CD4-positive, CD25-positive, alpha-beta regulatory T cell (primary cell): ENCODE measurements around the gene PEX26. TPM values are rescaled to one million over a fixed set of nuclear protein-coding genes. Genes with fewer than 3 reads are reported as not detected.
"Not testable (repeated sequence)": the region's sequence is repeated elsewhere in the genome, so short reads cannot be mapped to it uniquely, and the experiment has no call there.

ENCODE experiments used
- ATAC-seq, 2 donors: fragments of 150-1000 bp; cut with Tn5 transposase; one replicate each; pipeline ENCODE4 v1.10.0; 2021; ENCODE audit warnings: low read depth in 2 of 2, moderate number of reproducible peaks in 2 of 2, moderate library complexity in 1 of 2
- DNase-seq, 3 donors: peaks; one replicate each; pipeline versions ENCODE4 v3.0.0 to v3.0.0-alpha.2; 2012 to 2022; ENCODE audit warnings: mixed read lengths in 1 of 3
- H3K27ac ChIP-seq: one replicate; pipeline ENCODE4 v1.7.0; 2013; ENCODE audit warnings: mild to moderate bottlenecking, low read length; ENCODE audit not compliant: insufficient read depth, poor library complexity, severe bottlenecking
- H3K27me3 ChIP-seq: one replicate; pipeline ENCODE4 v1.7.0; 2013; ENCODE audit warnings: low read length; ENCODE audit not compliant: control insufficient read depth, insufficient read depth
- H3K36me3 ChIP-seq: one replicate; pipeline ENCODE4 v1.7.0; 2013; ENCODE audit warnings: mild to moderate bottlenecking, low read length, moderate library complexity; ENCODE audit not compliant: control insufficient read depth, insufficient read depth
- H3K4me1 ChIP-seq: 2 replicates; pipeline ENCODE4 v1.7.0; 2013; ENCODE audit warnings: mild to moderate bottlenecking, low read length; ENCODE audit not compliant: insufficient read depth, control insufficient read depth, poor library complexity, severe bottlenecking
- H3K4me3 ChIP-seq: one replicate; pipeline ENCODE4 v1.7.0; 2013; ENCODE audit warnings: low read depth, mild to moderate bottlenecking, low read length, moderate library complexity
- H3K9me3 ChIP-seq, 2 experiments: 1 replicate in 1 of 2; 2 replicates in 1 of 2; pipeline ENCODE4 v1.7.0; 2013; ENCODE audit warnings: low read length in 2 of 2, mild to moderate bottlenecking in 1 of 2, moderate library complexity in 1 of 2; ENCODE audit not compliant: control insufficient read depth in 2 of 2
- H3K27ac Mint-ChIP-seq, 3 donors: one replicate each; pipeline ENCODE4 v1.8.0; 2020 to 2022; ENCODE audit warnings: mild to moderate bottlenecking in 3 of 3, mixed read lengths in 3 of 3, moderate library complexity in 2 of 3
- H3K27me3 Mint-ChIP-seq: one replicate; pipeline ENCODE4 v1.8.0; 2022; ENCODE audit warnings: mild to moderate bottlenecking, mixed read lengths
- H3K36me3 Mint-ChIP-seq: one replicate; pipeline ENCODE4 v1.8.0; 2020; ENCODE audit warnings: mixed read lengths
- H3K4me1 Mint-ChIP-seq, 4 donors: one replicate each; pipeline ENCODE4 v1.8.0; 2020 to 2022; ENCODE audit warnings: mixed read lengths in 4 of 4, mild to moderate bottlenecking in 1 of 4
- H3K4me3 Mint-ChIP-seq, 4 donors: one replicate each; pipeline ENCODE4 v1.8.0; 2020 to 2022; ENCODE audit warnings: mild to moderate bottlenecking in 4 of 4, mixed read lengths in 4 of 4, moderate library complexity in 3 of 4
- H3K9me3 Mint-ChIP-seq, 7 donors: one replicate each; pipeline ENCODE4 v1.8.0; 2020 to 2022; ENCODE audit warnings: mixed read lengths in 7 of 7, mild to moderate bottlenecking in 3 of 7, moderate library complexity in 2 of 7
- polyA plus RNA-seq, 4 donors: library from polyadenylated mRNA; unstranded; fragments of 300-500 nt; fragmentation: Illumina TruSeq; gene quantifications; one replicate each; pipeline ENCODE4 v1.2.3, GENCODE V29; 2021
- total RNA-seq: library from RNA; stranded (reverse); gene quantifications from one replicate; pipeline ENCODE4 v1.2.3, GENCODE V29; 2022

PEX26 gene
- total and polyA plus RNA-seq, 5 donors from 2014 or later: 3.4 to 35.4 (median 3.9) TPM

GRCh38 chr22:18118345-18118915, 40.6 kb downstream of the PEX26 start:
- Histone ChIP-seq H3K9me3 (no peaks in the 10 kb centered on the region), H3K27me3 (no peaks in the 10 kb centered on the region), H3K4me3 (no peak overlapping the region), H3K36me3 (no peaks in the 10 kb centered on the region), H3K27ac (no peak overlapping the region), H3K4me1 (peaks cover 4% of the 10 kb centered on the region)
- peaks cover 0 to 13% (median 10%) of the 10 kb centered on the region in 4 donors for H3K4me1 Mint-ChIP-seq
- ATAC-seq (no peak), DNase-seq (no peak)
- no peaks in the 10 kb centered on the region for H3K27me3 Mint-ChIP-seq
- H3K27ac Mint-ChIP-seq: no peak overlapping the region
- no peak overlapping the region for H3K4me3 Mint-ChIP-seq
- no peaks in the 10 kb centered on the region for H3K9me3 Mint-ChIP-seq
- no peaks in the 10 kb centered on the region for H3K36me3 Mint-ChIP-seq

DNA sequence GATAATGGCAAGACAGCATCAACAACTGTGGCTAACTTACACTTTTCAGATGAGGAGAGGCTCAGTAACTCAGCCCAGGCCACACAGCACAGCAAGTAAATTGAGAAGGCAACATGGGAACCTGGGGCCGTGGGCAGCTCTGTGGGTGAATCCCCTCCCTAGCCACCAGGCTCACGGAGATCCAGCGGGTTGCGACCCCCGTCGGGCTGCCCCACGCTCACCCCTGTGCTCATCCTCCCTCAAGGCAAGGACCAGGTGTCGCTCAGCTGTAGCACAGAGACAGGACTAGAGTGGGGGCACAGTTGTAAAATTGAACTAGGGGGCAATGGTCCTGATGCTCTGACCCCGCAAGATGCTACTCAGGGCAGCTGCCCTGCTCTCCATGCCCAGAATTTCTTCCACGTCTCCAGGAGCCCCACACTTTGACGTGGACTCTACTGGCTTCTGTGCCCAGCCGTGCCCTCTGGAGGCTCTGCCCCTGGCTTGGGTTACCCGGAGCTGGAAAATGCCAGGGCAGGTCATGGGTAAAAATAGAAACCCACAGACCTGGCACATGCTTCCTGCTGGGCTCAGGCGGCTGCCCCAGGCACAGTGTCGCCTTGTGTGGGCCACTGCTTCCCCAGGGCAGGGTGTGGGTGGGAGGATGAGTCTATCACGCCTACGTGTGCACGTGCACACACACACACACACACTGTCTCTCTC, 41.8 kb downstream of the PEX26 start:
- no peak overlapping the region for H3K4me3 ChIP-seq
- H3K9me3 ChIP-seq: no peaks in the 10 kb centered on the region
- peaks cover 0 to 7% (median 7%) of the 10 kb centered on the region in 4 donors for H3K4me1 Mint-ChIP-seq
- H3K36me3 ChIP-seq: no peaks in the 10 kb centered on the region
- no peak overlapping the region for H3K27ac ChIP-seq
- H3K36me3 Mint-ChIP-seq: no peaks in the 10 kb centered on the region
- H3K4me3 Mint-ChIP-seq: no peak overlapping the region
- H3K27me3 ChIP-seq: no peaks in the 10 kb centered on the region
- no peaks in the 10 kb centered on the region for H3K4me1 ChIP-seq
- H3K9me3 Mint-ChIP-seq: no peaks in the 10 kb centered on the region
- H3K27ac Mint-ChIP-seq: no peak overlapping the region
- ATAC-seq: no peak
- no peak for DNase-seq
- H3K27me3 Mint-ChIP-seq: no peaks in the 10 kb centered on the region

DNA sequence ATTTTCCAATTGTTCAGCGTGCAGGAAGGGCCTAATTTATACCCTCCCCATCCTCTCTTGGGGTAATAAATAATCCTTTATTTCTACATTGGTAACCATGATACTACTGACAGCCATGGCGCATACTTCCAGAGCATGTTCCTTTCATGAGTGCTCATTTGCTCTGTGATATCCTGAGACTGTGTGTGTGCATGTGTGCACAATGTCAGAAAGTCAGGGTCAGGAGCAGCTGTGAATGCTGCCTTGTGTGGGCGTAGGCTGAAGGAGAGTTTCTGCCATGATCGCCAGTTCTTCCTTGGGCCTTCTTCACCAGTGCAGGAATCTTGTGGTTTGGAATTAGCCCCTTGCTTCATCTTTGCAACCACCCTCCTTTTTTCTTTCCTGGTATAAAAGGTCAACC, 43.1 kb downstream of the PEX26 start:
- H3K4me3 ChIP-seq: no peak overlapping the region
- no peaks in the 10 kb centered on the region for H3K9me3 Mint-ChIP-seq
- ATAC-seq (no peak), DNase-seq (no peak)
- no peaks in the 10 kb centered on the region for H3K9me3 ChIP-seq
- no peak overlapping the region for H3K27ac ChIP-seq
- no peaks in the 10 kb centered on the region for H3K27me3 Mint-ChIP-seq
- H3K4me1 ChIP-seq: no peaks in the 10 kb centered on the region
- no peaks in the 10 kb centered on the region for H3K36me3 ChIP-seq
- H3K4me1 Mint-ChIP-seq: peaks cover 0 to 7% (median 6%) of the 10 kb centered on the region in 4 donors
- no peak overlapping the region for H3K27ac Mint-ChIP-seq
- H3K36me3 Mint-ChIP-seq: no peaks in the 10 kb centered on the region
- H3K27me3 ChIP-seq: no peaks in the 10 kb centered on the region
- H3K4me3 Mint-ChIP-seq: no peak overlapping the region

- H3K36me3 Mint-ChIP-seq: peaks cover under 1% of the 10 kb centered on the region
- no peak overlapping the region for H3K27ac ChIP-seq
Measured at GRCh38 chr22:18121506-18121905, 43.7 kb downstream of the PEX26 start.

GRCh38 chr22:18121954-18122554, 44.3 kb downstream of the PEX26 start:
- DNase-seq: no peak
- H3K27ac Mint-ChIP-seq: no peak overlapping the region
- no peak overlapping the region for H3K27ac ChIP-seq
- H3K4me1 Mint-ChIP-seq: peaks cover 0 to 8% (median 7%) of the 10 kb centered on the region in 4 donors
- H3K4me3 ChIP-seq: no peak overlapping the region
- no peaks in the 10 kb centered on the region for H3K4me1 ChIP-seq
- H3K4me3 Mint-ChIP-seq: no peak overlapping the region
- H3K9me3 ChIP-seq: no peaks in the 10 kb centered on the region
- H3K27me3 Mint-ChIP-seq: no peaks in the 10 kb centered on the region
- no peaks in the 10 kb centered on the region for H3K27me3 ChIP-seq
- peaks cover 4% of the 10 kb centered on the region for H3K36me3 ChIP-seq
- ATAC-seq: no peak
- peaks cover 5% of the 10 kb centered on the region for H3K36me3 Mint-ChIP-seq
- H3K9me3 Mint-ChIP-seq: no peaks in the 10 kb centered on the region

More at GRCh38 chr22:18121506-18121905, 43.7 kb downstream of the PEX26 start:
- DNase-seq: no peak
- no peak for ATAC-seq
- no peak overlapping the region for H3K4me3 ChIP-seq
- H3K27me3 ChIP-seq: no peaks in the 10 kb centered on the region
- Mint-ChIP-seq H3K4me3 (no peak overlapping the region), H3K27ac (no peak overlapping the region), H3K9me3 (no peaks in the 10 kb centered on the region), H3K27me3 (no peaks in the 10 kb centered on the region), H3K4me1 (peaks cover 0 to 8% (median 7%) of the 10 kb centered on the region in 4 donors)
- H3K36me3 ChIP-seq: peaks cover 1% of the 10 kb centered on the region
- H3K4me1 ChIP-seq: no peaks in the 10 kb centered on the region
- H3K9me3 ChIP-seq: no peaks in the 10 kb centered on the region

- ATAC-seq, H3K27ac Mint-ChIP-seq, H3K4me1 Mint-ChIP-seq, H3K4me3 ChIP-seq, H3K4me1 ChIP-seq, H3K27ac ChIP-seq, H3K36me3 ChIP-seq, H3K4me3 Mint-ChIP-seq, H3K27me3 ChIP-seq, H3K9me3 ChIP-seq, H3K27me3 Mint-ChIP-seq, H3K36me3 Mint-ChIP-seq, DNase-seq, H3K9me3 Mint-ChIP-seq: not testable (repeated sequence)
Measured at GRCh38 chr22:18123476-18124025, 45.8 kb downstream of the PEX26 start.

DNA sequence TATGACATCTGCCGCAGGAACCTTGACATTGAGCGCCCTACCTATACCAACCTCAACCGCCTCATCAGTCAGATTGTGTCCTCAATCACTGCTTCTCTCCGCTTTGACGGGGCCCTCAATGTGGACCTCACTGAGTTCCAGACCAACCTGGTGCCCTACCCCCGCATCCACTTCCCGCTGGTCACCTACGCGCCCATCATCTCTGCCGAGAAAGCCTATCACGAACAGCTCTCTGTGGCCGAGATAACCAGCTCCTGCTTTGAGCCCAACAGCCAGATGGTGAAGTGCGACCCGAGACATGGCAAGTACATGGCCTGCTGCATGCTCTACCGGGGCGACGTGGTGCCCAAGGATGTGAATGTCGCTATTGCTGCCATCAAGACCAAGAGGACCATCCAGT, 48.8 kb downstream of the PEX26 start:
- Mint-ChIP-seq H3K36me3 (peaks cover 11% of the 10 kb centered on the region), H3K4me1 (peaks cover 0 to 3% (median 0%) of the 10 kb centered on the region in 4 donors), H3K27me3 (no peaks in the 10 kb centered on the region), H3K27ac (no peak overlapping the region), H3K9me3 (no peaks in the 10 kb centered on the region), H3K4me3 (no peak overlapping the region)
- no peak for ATAC-seq
- no peaks in the 10 kb centered on the region for H3K4me1 ChIP-seq
- H3K36me3 ChIP-seq: peaks cover 4% of the 10 kb centered on the region
- H3K9me3 ChIP-seq: no peaks in the 10 kb centered on the region
- H3K4me3 ChIP-seq: no peak overlapping the region
- H3K27me3 ChIP-seq: no peaks in the 10 kb centered on the region
- no peak overlapping the region for H3K27ac ChIP-seq
- DNase-seq: no peak
